ENCODE results near the gene CDC42BPB. TPM values are rescaled to one million over a fixed set of nuclear protein-coding genes. Genes with fewer than 3 reads are reported as not detected.

Gene CDC42BPB
- total and polyA plus RNA-seq, 2 donors from 2014 or later = 22.5 to 127 TPM

GRCh38 chr14:103002578-103003350 is 54.6 kb downstream of the CDC42BPB start:
- Histone ChIP-seq H3K27me3 (ENCODE audit: control insufficient read depth, insufficient read depth, low read length) (no peaks in the 10 kb centered on the region), H3K4me3 (ENCODE audit: low read length in 3 of 3) (no peak overlapping the region), H3K9me3 (ENCODE audit: control insufficient read depth in 2 of 3, insufficient read depth in 1 of 3, low read length in 3 of 3) (no peaks in the 10 kb centered on the region), H3K27ac (ENCODE audit: low read depth in 2 of 2, low read length in 2 of 2) (no peak overlapping the region), H3K9ac (ENCODE audit: low read length in 3 of 3) (no peak overlapping the region), H3K4me1 (ENCODE audit: control insufficient read depth in 2 of 3, insufficient read depth in 2 of 3, low read depth in 1 of 3, low read length in 3 of 3) (no peaks in the 10 kb centered on the region), H3K36me3 (ENCODE audit: control insufficient read depth in 2 of 3, insufficient read depth in 3 of 3, low read length in 3 of 3) (peaks cover 2 to 39% (median 29%) of the 10 kb centered on the region in 3 donors)
- TF ChIP-seq CTCF (IDR thresholded peaks at IDR 0.05; ENCODE audit: borderline replicate concordance, extremely low read depth, insufficient read depth) = no peak
- no peak for FAIRE-seq
- intact Hi-C loops (cut with DNase I) = no loop called here
- peak in 1 of 5 donors; percentile 32 for DNase-seq

GRCh38 chr14:103001651-103002396 is 55.5 kb downstream of the CDC42BPB start:
- intact Hi-C loops (cut with DNase I) = no loop called here
- DNase-seq (peak in 1 of 5 donors; percentile 59), FAIRE-seq (no peak)
- Histone ChIP-seq H3K27me3 (ENCODE audit: control insufficient read depth, insufficient read depth, low read length) (no peaks in the 10 kb centered on the region), H3K36me3 (ENCODE audit: control insufficient read depth in 2 of 3, insufficient read depth in 3 of 3, low read length in 3 of 3) (peaks cover 4 to 46% (median 31%) of the 10 kb centered on the region in 3 donors), H3K4me3 (ENCODE audit: low read length in 3 of 3) (no peak overlapping the region), H3K9ac (ENCODE audit: low read length in 3 of 3) (no peak overlapping the region), H3K27ac (ENCODE audit: low read depth in 2 of 2, low read length in 2 of 2) (no peak overlapping the region), H3K9me3 (ENCODE audit: control insufficient read depth in 2 of 3, insufficient read depth in 1 of 3, low read length in 3 of 3) (no peaks in the 10 kb centered on the region), H3K4me1 (ENCODE audit: control insufficient read depth in 2 of 3, insufficient read depth in 2 of 3, low read depth in 1 of 3, low read length in 3 of 3) (no peaks in the 10 kb centered on the region)
- TF ChIP-seq CTCF (IDR thresholded peaks at IDR 0.05; ENCODE audit: borderline replicate concordance, extremely low read depth, insufficient read depth) = no peak

GRCh38 chr14:103001226-103001625 is 56.1 kb downstream of the CDC42BPB start:
- TF ChIP-seq CTCF (IDR thresholded peaks at IDR 0.05; ENCODE audit: borderline replicate concordance, extremely low read depth, insufficient read depth) = no peak
- Histone ChIP-seq H3K9me3 (ENCODE audit: control insufficient read depth in 2 of 3, insufficient read depth in 1 of 3, low read length in 3 of 3) (no peaks in the 10 kb centered on the region), H3K36me3 (ENCODE audit: control insufficient read depth in 2 of 3, insufficient read depth in 3 of 3, low read length in 3 of 3) (peaks cover 4 to 47% (median 31%) of the 10 kb centered on the region in 3 donors), H3K27ac (ENCODE audit: low read depth in 2 of 2, low read length in 2 of 2) (no peak overlapping the region), H3K4me1 (ENCODE audit: control insufficient read depth in 2 of 3, insufficient read depth in 2 of 3, low read depth in 1 of 3, low read length in 3 of 3) (no peaks in the 10 kb centered on the region), H3K4me3 (ENCODE audit: low read length in 3 of 3) (no peak overlapping the region), H3K9ac (ENCODE audit: low read length in 3 of 3) (no peak overlapping the region), H3K27me3 (ENCODE audit: control insufficient read depth, insufficient read depth, low read length) (no peaks in the 10 kb centered on the region)
- DNase-seq (peak in 1 of 5 donors; percentile 54), FAIRE-seq (no peak)
- intact Hi-C loops (cut with DNase I) = no loop called here
